OCI-LY7 (cell line): Measurements from ENCODE around the gene ALK. TPM values are rescaled to one million over a fixed set of nuclear protein-coding genes. Genes with fewer than 3 reads are reported as not detected.

ENCODE experiments used
- BruUV-seq: library from RNA; stranded (reverse); fragments of 400-500 nt; replicated peaks from 2 replicates; lab custom pipeline; 2021; lab: Mats Ljungman, UMichigan
- CTCF ChIA-PET: fragments of 300-600 bp; sonication (Branson Sonifier 250); formaldehyde crosslinking; loops from one replicate; lab custom pipeline; 2022; ENCODE audit warnings: antibody characterized with exemption; ENCODE audit not compliant: unreplicated experiment; lab: Charles Lee
- POLR2A ChIA-PET: fragments of 300-600 bp; sonication (Branson Sonifier 250); formaldehyde crosslinking; loops from one replicate; lab custom pipeline; 2022; ENCODE audit warnings: antibody characterized with exemption; lab: Charles Lee
- DNase-seq: peaks from one replicate; pipeline ENCODE4 v3.0.0-alpha.2; 2015; ENCODE audit warnings: low spot score
- H2AFZ ChIP-seq: fragments of 200-600 bp; sonication (generic), shearing (Covaris generic); 2 replicates; pipeline ENCODE4 v1.6.1; 2014; ENCODE audit warnings: mild to moderate bottlenecking, antibody characterized with exemption, low read length, moderate library complexity
- H3K27ac ChIP-seq: fragments of 200-600 bp; sonication (generic); 2 replicates; pipeline ENCODE4 v1.5.1; 2014; ENCODE audit warnings: mixed run types, low read depth, mild to moderate bottlenecking, moderate library complexity, low read length, inconsistent platforms; ENCODE audit not compliant: poor library complexity, severe bottlenecking
- H3K36me3 ChIP-seq: fragments of 200-600 bp; sonication (generic); 2 replicates; pipeline ENCODE4 v1.6.1; 2014; ENCODE audit warnings: mild to moderate bottlenecking, antibody characterized with exemption, low read length, moderate library complexity, mixed read lengths; ENCODE audit not compliant: insufficient read depth
- H3K4me1 ChIP-seq: fragments of 200-600 bp; sonication (generic); 2 replicates; pipeline ENCODE4 v1.5.1; 2014; ENCODE audit warnings: mild to moderate bottlenecking, low read length; ENCODE audit not compliant: insufficient read depth, poor library complexity, severe bottlenecking
- H3K4me2 ChIP-seq: fragments of 200-600 bp; sonication (generic); 2 replicates; pipeline ENCODE4 v1.6.1; 2014; ENCODE audit warnings: mild to moderate bottlenecking, low read length
- H3K4me3 ChIP-seq: fragments of 200-600 bp; sonication (generic); 2 replicates; pipeline ENCODE4 v1.5.1; 2014; ENCODE audit warnings: mild to moderate bottlenecking, low read depth, low read length; ENCODE audit not compliant: poor library complexity, severe bottlenecking
- H3K79me2 ChIP-seq: fragments of 200-600 bp; sonication (generic); 2 replicates; pipeline ENCODE4 v1.6.1; 2016; ENCODE audit warnings: low read depth, mild to moderate bottlenecking, low read length, moderate library complexity, mixed read lengths; ENCODE audit not compliant: insufficient read depth
- H3K9me2 ChIP-seq: fragments of 200-600 bp; sonication (generic); 2 replicates; pipeline ENCODE4 v1.6.1; 2016; ENCODE audit warnings: mild to moderate bottlenecking, low read length, mixed read lengths; ENCODE audit not compliant: insufficient read depth
- H3K9me3 ChIP-seq: fragments of 200-600 bp; sonication (generic); 2 replicates; pipeline ENCODE4 v1.6.1; 2014; ENCODE audit warnings: mild to moderate bottlenecking, mixed run types, low read length, mixed read lengths
- H4K20me1 ChIP-seq: fragments of 200-600 bp; sonication (generic); 2 replicates; pipeline ENCODE4 v1.6.1; 2014; ENCODE audit warnings: mild to moderate bottlenecking, antibody characterized with exemption, low read length, moderate library complexity, mixed read lengths; ENCODE audit not compliant: insufficient read depth
- EZH2phosphoT487 ChIP-seq: fragments of 200-600 bp; sonication (generic); IDR thresholded peaks from 2 replicates; pipeline ENCODE4 v1.6.1; 2018; ENCODE audit warnings: low read depth, borderline replicate concordance, mild to moderate bottlenecking, mixed run types, antibody characterized with exemption, low read length, moderate library complexity, mixed read lengths
- intact Hi-C: fragments of 100-400 bp; cut with micrococcal nuclease; formaldehyde crosslinking; loops from one replicate; pipeline ENCODE4 v1.10.0; 2022; ENCODE audit not compliant: unreplicated experiment
- total RNA-seq, 2 experiments: library from RNA; depleted of rRNA in 1 of 2; stranded (reverse); fragments of >200 nt in 1 of 2; shearing (Covaris generic) in 1 of 2; gene quantifications; 2 replicates each; pipeline ENCODE4 v1.2.3, GENCODE V29; 2014 to 2022
- TF ChIP-seq, protein P1 (sequence below): fragments of 200-600 bp; sonication (generic); conservative IDR thresholded peaks from 2 replicates; pipeline ENCODE4 v1.5.1; 2014; ENCODE audit warnings: mild to moderate bottlenecking, antibody characterized with exemption, low read length, moderate library complexity, mixed read lengths

ALK gene
- total RNA-seq, 2 experiments from 2014 or later: 0.09 TPM; not detected in 1

DNA sequence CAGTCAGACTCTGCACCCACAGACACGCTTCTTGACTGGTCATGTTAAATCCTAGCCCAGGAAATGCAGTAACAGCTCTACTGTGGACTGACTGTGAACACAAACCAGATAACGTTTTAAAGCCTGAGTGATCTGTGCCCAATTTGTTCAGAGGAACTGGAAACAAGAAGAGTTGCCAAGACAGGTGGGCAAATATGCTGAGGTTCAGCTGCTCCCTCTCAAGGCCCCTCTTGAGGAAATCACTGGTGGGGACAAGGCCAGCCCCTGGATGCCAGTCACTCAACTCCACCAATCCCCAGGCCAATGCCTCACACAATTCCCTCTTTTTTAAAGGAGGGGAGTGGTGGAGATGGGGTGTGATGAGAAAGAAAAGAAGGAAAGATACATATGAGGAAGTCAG lies 261.2 kb downstream of the ALK start:
- no TSS peak for BruUV-seq
- intact Hi-C loops: no loop called here
- ChIA-PET CTCF (no interaction called here), POLR2A (no interaction called here)
- no peaks in the 10 kb centered on the region for H3K79me2 ChIP-seq
- no peaks in the 10 kb centered on the region for H3K9me2 ChIP-seq
- H3K9me3 ChIP-seq: no peaks in the 10 kb centered on the region
- no peak for DNase-seq
- no peak overlapping the region for H2AFZ ChIP-seq
- no peak overlapping the region for H3K4me2 ChIP-seq
- H3K4me1 ChIP-seq: no peaks in the 10 kb centered on the region
- H3K27ac ChIP-seq: no peak overlapping the region
- TF ChIP-seq EZH2phosphoT487: no peak
- TF ChIP-seq, protein P1, sequence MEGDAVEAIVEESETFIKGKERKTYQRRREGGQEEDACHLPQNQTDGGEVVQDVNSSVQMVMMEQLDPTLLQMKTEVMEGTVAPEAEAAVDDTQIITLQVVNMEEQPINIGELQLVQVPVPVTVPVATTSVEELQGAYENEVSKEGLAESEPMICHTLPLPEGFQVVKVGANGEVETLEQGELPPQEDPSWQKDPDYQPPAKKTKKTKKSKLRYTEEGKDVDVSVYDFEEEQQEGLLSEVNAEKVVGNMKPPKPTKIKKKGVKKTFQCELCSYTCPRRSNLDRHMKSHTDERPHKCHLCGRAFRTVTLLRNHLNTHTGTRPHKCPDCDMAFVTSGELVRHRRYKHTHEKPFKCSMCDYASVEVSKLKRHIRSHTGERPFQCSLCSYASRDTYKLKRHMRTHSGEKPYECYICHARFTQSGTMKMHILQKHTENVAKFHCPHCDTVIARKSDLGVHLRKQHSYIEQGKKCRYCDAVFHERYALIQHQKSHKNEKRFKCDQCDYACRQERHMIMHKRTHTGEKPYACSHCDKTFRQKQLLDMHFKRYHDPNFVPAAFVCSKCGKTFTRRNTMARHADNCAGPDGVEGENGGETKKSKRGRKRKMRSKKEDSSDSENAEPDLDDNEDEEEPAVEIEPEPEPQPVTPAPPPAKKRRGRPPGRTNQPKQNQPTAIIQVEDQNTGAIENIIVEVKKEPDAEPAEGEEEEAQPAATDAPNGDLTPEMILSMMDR: no peak
- no peaks in the 10 kb centered on the region for H3K36me3 ChIP-seq
- no peaks in the 10 kb centered on the region for H4K20me1 ChIP-seq
- no peak overlapping the region for H3K4me3 ChIP-seq

DNA sequence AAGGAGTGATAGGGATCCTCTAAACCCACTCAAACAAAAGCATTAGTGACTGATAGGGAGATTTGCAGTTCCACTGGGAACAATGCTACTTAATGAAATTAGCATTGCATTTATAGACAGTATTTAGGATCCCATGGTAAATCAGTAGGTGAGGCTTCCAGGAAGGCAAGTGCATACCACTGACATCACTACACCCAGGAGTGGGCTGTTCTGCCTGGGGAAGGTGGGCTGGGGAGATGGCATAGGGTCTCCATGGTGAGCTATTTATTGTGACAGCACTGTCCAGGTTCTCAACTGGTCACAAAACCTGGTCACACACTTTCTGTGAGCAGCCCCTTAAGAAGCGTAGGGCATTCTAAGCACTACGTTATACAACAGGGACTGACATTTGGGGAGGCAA lies 262.2 kb downstream of the ALK start:
- H3K79me2 ChIP-seq: no peaks in the 10 kb centered on the region
- H3K4me3 ChIP-seq: no peak overlapping the region
- no peaks in the 10 kb centered on the region for H3K36me3 ChIP-seq
- H2AFZ ChIP-seq: no peak overlapping the region
- CTCF ChIA-PET: no interaction called here
- DNase-seq: no peak
- intact Hi-C loops: no loop called here
- BruUV-seq: no TSS peak
- no peaks in the 10 kb centered on the region for H3K9me3 ChIP-seq
- POLR2A ChIA-PET: interaction anchor here (0.6 kb wide), 1 partner anchor 53 kb away, joined by 3 read pairs; no protein-coding TSS in a partner anchor
- H3K4me1 ChIP-seq: no peaks in the 10 kb centered on the region
- TF ChIP-seq, protein P1: no peak
- no peak for TF ChIP-seq EZH2phosphoT487
- H4K20me1 ChIP-seq: no peaks in the 10 kb centered on the region
- H3K27ac ChIP-seq: no peak overlapping the region
- H3K4me2 ChIP-seq: no peak overlapping the region
- no peaks in the 10 kb centered on the region for H3K9me2 ChIP-seq

DNA sequence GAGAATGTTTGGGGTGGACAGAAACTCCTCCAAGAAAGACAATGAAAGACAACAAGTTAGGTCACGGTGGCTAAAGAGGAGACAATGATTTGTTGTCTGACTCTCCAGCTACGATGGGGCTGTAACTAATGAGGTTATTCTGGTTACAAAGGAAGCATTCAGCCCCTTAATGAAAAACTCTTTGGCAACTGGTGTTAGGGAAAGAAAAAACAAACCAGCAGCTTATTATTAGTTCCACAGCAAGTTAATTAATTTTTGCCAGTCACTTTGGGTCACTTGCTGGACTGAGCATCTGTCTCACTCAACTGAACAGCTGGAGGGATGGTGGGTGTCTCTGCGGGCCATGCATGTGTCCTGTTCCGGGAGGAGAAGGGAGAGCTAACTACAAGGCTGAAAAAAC lies 263.7 kb downstream of the ALK start:
- TF ChIP-seq, protein P1: no peak
- no peak for TF ChIP-seq EZH2phosphoT487
- BruUV-seq: no TSS peak
- no peak overlapping the region for H2AFZ ChIP-seq
- CTCF ChIA-PET: no interaction called here
- H3K4me2 ChIP-seq: no peak overlapping the region
- no peak for DNase-seq
- H4K20me1 ChIP-seq: no peaks in the 10 kb centered on the region
- H3K36me3 ChIP-seq: no peaks in the 10 kb centered on the region
- no peaks in the 10 kb centered on the region for H3K9me3 ChIP-seq
- POLR2A ChIA-PET: no interaction called here
- no peaks in the 10 kb centered on the region for H3K79me2 ChIP-seq
- H3K9me2 ChIP-seq: no peaks in the 10 kb centered on the region
- H3K4me3 ChIP-seq: no peak overlapping the region
- intact Hi-C loops: no loop called here
- no peak overlapping the region for H3K27ac ChIP-seq
- no peaks in the 10 kb centered on the region for H3K4me1 ChIP-seq
